ENCODE data around the gene SMAD3. TPM values are rescaled to one million over a fixed set of nuclear protein-coding genes. Genes with fewer than 3 reads are reported as not detected.

The SMAD3 gene
- polyA plus RNA-seq, 1 experiment, result 59.4 TPM

- H3K4me3 ChIP-seq (ENCODE audit: low read depth, low read length), result no peak overlapping the region
- POLR2A ChIA-PET, result no interaction called here
Observed at GRCh38 chr15:67184208-67184925, 119.0 kb downstream of the SMAD3 start.

GRCh38 chr15:67185051-67185450, 119.6 kb downstream of the SMAD3 start:
- H3K4me3 ChIP-seq (ENCODE audit: low read depth, low read length), result no peak overlapping the region
- peaks cover 44% of the 10 kb centered on the region for H3K36me3 ChIP-seq (ENCODE audit: control insufficient read depth, insufficient read depth, low read length)
- H3K27me3 ChIP-seq (ENCODE audit: control insufficient read depth, insufficient read depth, low read length), result no peaks in the 10 kb centered on the region
- TF ChIP-seq CTCF (IDR thresholded peaks at IDR 0.05; ENCODE audit: insufficient read depth, low read depth, low read length), result no peak
- no peak for DNase-seq (ENCODE audit: low read depth)
- ChIA-PET POLR2A (no interaction called here), CTCF (interaction anchor here (1.6 kb wide), 1 partner anchor 19 kb away, joined by 4 read pairs; no protein-coding TSS in a partner anchor)

More at GRCh38 chr15:67184208-67184925, 119.0 kb downstream of the SMAD3 start:
- CTCF ChIA-PET, result interaction anchor here (0.7 to 1.8 kb wide), 4 partner anchors 10 to 78 kb away, joined by 3 to 4 read pairs (median 4); no protein-coding TSS in a partner anchor
- Histone ChIP-seq H3K36me3 (ENCODE audit: control insufficient read depth, insufficient read depth, low read length) (peaks cover 42% of the 10 kb centered on the region), H3K27me3 (ENCODE audit: control insufficient read depth, insufficient read depth, low read length) (no peaks in the 10 kb centered on the region)
- no peak for TF ChIP-seq CTCF (IDR thresholded peaks at IDR 0.05; ENCODE audit: insufficient read depth, low read depth, low read length)
- no peak for DNase-seq (ENCODE audit: low read depth)

GRCh38 chr15:67185621-67186225, 120.3 kb downstream of the SMAD3 start:
- no peak overlapping the region for H3K4me3 ChIP-seq (ENCODE audit: low read depth, low read length)
- peaks cover 46% of the 10 kb centered on the region for H3K36me3 ChIP-seq (ENCODE audit: control insufficient read depth, insufficient read depth, low read length)
- POLR2A ChIA-PET, result no interaction called here
- H3K27me3 ChIP-seq (ENCODE audit: control insufficient read depth, insufficient read depth, low read length), result no peaks in the 10 kb centered on the region
- TF ChIP-seq CTCF (IDR thresholded peaks at IDR 0.05; ENCODE audit: insufficient read depth, low read depth, low read length), result no peak
- CTCF ChIA-PET, result no interaction called here
- no peak for DNase-seq (ENCODE audit: low read depth)

GRCh38 chr15:67186226-67186649, 120.8 kb downstream of the SMAD3 start:
- DNase-seq (ENCODE audit: low read depth), result no peak
- TF ChIP-seq CTCF (IDR thresholded peaks at IDR 0.05; ENCODE audit: insufficient read depth, low read depth, low read length), result no peak
- ChIA-PET POLR2A (no interaction called here), CTCF (no interaction called here)
- Histone ChIP-seq H3K4me3 (ENCODE audit: low read depth, low read length) (no peak overlapping the region), H3K36me3 (ENCODE audit: control insufficient read depth, insufficient read depth, low read length) (peaks cover 47% of the 10 kb centered on the region), H3K27me3 (ENCODE audit: control insufficient read depth, insufficient read depth, low read length) (no peaks in the 10 kb centered on the region)

- Histone ChIP-seq H3K36me3 (ENCODE audit: control insufficient read depth, insufficient read depth, low read length) (peaks cover 48% of the 10 kb centered on the region), H3K4me3 (ENCODE audit: low read depth, low read length) (no peak overlapping the region), H3K27me3 (ENCODE audit: control insufficient read depth, insufficient read depth, low read length) (no peaks in the 10 kb centered on the region)
- DNase-seq (ENCODE audit: low read depth), result no peak
- ChIA-PET CTCF (no interaction called here), POLR2A (no interaction called here)
- TF ChIP-seq CTCF (IDR thresholded peaks at IDR 0.05; ENCODE audit: insufficient read depth, low read depth, low read length), result no peak
Observed at GRCh38 chr15:67186688-67187087, 121.3 kb downstream of the SMAD3 start.

All from BJ (cell line).